Mesenchymal stem cell (in vitro differentiated cells and primary cell): Measurements from ENCODE around the gene CST8.

Experiments
- DNase-seq: peaks from one replicate; pipeline ENCODE4 v3.0.0-alpha.2; 2013
- H2AFZ ChIP-seq: one replicate; pipeline ENCODE4 v1.6.1; 2013; ENCODE audit warnings: low read depth, mild to moderate bottlenecking, control low read depth, inconsistent platforms, low read length, moderate library complexity
- H2AK5ac ChIP-seq: 2 replicates; pipeline ENCODE4 v1.6.1; 2013; ENCODE audit warnings: low read length, moderate library complexity, mild to moderate bottlenecking, inconsistent platforms; ENCODE audit not compliant: severe bottlenecking
- H2BK120ac ChIP-seq: one replicate; pipeline ENCODE4 v1.6.1; 2013; ENCODE audit warnings: low read depth, mild to moderate bottlenecking, inconsistent platforms, low read length, moderate library complexity
- H2BK12ac ChIP-seq, 2 experiments: one replicate each; pipeline ENCODE4 v1.6.1; 2013; ENCODE audit warnings: inconsistent platforms in 2 of 2, low read length in 2 of 2, mild to moderate bottlenecking in 2 of 2, moderate library complexity in 2 of 2, control low read depth in 1 of 2
- H2BK15ac ChIP-seq: one replicate; pipeline ENCODE4 v1.6.1; 2013; ENCODE audit warnings: mild to moderate bottlenecking, low read depth, inconsistent platforms; ENCODE audit not compliant: poor library complexity, severe bottlenecking
- H2BK5ac ChIP-seq: 2 replicates; pipeline ENCODE4 v1.6.1; 2013; ENCODE audit warnings: low read depth, mild to moderate bottlenecking, low read length, control low read depth, inconsistent platforms; ENCODE audit not compliant: poor library complexity, severe bottlenecking
- H3K14ac ChIP-seq, 2 experiments: one replicate each; pipeline ENCODE4 v1.6.1; 2013; ENCODE audit warnings: inconsistent platforms in 2 of 2, low read length in 2 of 2, control low read depth in 1 of 2, mild to moderate bottlenecking in 1 of 2, moderate library complexity in 1 of 2
- H3K18ac ChIP-seq, 2 experiments: one replicate each; pipeline ENCODE4 v1.6.1; 2013; ENCODE audit warnings: inconsistent platforms in 2 of 2, low read length in 2 of 2, control low read depth in 1 of 2, low read depth in 1 of 2, mild to moderate bottlenecking in 1 of 2
- H3K23ac ChIP-seq, 2 experiments: one replicate each; pipeline ENCODE4 v1.6.1; 2013; ENCODE audit warnings: inconsistent platforms in 2 of 2, low read length in 2 of 2, mild to moderate bottlenecking in 2 of 2, moderate library complexity in 2 of 2, control low read depth in 1 of 2
- H3K27ac ChIP-seq: 2 replicates; pipeline ENCODE4 v1.5.1; 2013; ENCODE audit warnings: mild to moderate bottlenecking, moderate library complexity, low read length, control low read depth, inconsistent platforms; ENCODE audit not compliant: poor library complexity, severe bottlenecking
- H3K27me3 ChIP-seq, 2 experiments: 2 replicates each; pipeline versions ENCODE4 v1.6.1 to v1.7.0; 2013; ENCODE audit warnings: low read length in 2 of 2, mild to moderate bottlenecking in 2 of 2, moderate library complexity in 2 of 2, control low read depth in 1 of 2, inconsistent platforms in 1 of 2; ENCODE audit not compliant: control insufficient read depth in 1 of 2, insufficient read depth in 1 of 2
- H3K36me3 ChIP-seq, 2 experiments: 2 replicates each; pipeline versions ENCODE4 v1.6.1 to v1.7.0; 2013; ENCODE audit warnings: low read length in 2 of 2, control low read depth in 1 of 2, inconsistent platforms in 1 of 2, low read depth in 1 of 2, mild to moderate bottlenecking in 1 of 2; ENCODE audit not compliant: insufficient read depth in 2 of 2, control insufficient read depth in 1 of 2
- H3K4ac ChIP-seq, 2 experiments: one replicate each; pipeline ENCODE4 v1.6.1; 2013; ENCODE audit warnings: inconsistent platforms in 2 of 2, low read length in 2 of 2, mild to moderate bottlenecking in 2 of 2, moderate library complexity in 2 of 2, control low read depth in 1 of 2, low read depth in 1 of 2
- H3K4me1 ChIP-seq: 2 replicates; pipeline ENCODE4 v1.6.1; 2013; ENCODE audit warnings: low read depth, low read length, control low read depth; ENCODE audit not compliant: control insufficient read depth, insufficient read depth
- H3K4me2 ChIP-seq: 2 replicates; pipeline ENCODE4 v1.6.1; 2013; ENCODE audit warnings: low read length, mild to moderate bottlenecking, inconsistent platforms; ENCODE audit not compliant: poor library complexity, severe bottlenecking
- H3K4me3 ChIP-seq, 2 experiments: 2 replicates each; pipeline versions ENCODE4 v1.5.1 to v1.7.0; 2013; ENCODE audit warnings: low read length in 2 of 2, mild to moderate bottlenecking in 2 of 2, control low read depth in 1 of 2, low read depth in 1 of 2; ENCODE audit not compliant: insufficient read depth in 1 of 2
- H3K79me1 ChIP-seq: replicated peaks from 2 replicates; pipeline ENCODE4 v1.6.1; 2013; ENCODE audit warnings: mild to moderate bottlenecking, control low read depth, low read length, inconsistent platforms; ENCODE audit not compliant: poor library complexity, severe bottlenecking
- H3K9ac ChIP-seq: 2 replicates; pipeline ENCODE4 v1.7.0; 2013; ENCODE audit warnings: mild to moderate bottlenecking, low read length, moderate library complexity
- H3K9me3 ChIP-seq: 2 replicates; pipeline ENCODE4 v1.7.0; 2013; ENCODE audit warnings: mild to moderate bottlenecking, low read length; ENCODE audit not compliant: control insufficient read depth
- H4K8ac ChIP-seq: one replicate; pipeline ENCODE4 v1.6.1; 2013; ENCODE audit warnings: inconsistent platforms, mild to moderate bottlenecking, low read length, moderate library complexity
- H4K91ac ChIP-seq: one replicate; pipeline ENCODE4 v1.6.1; 2013; ENCODE audit warnings: mild to moderate bottlenecking, low read length, inconsistent platforms
- whole genome bisulfite sequencing: methylation state at CpG from one replicate; pipeline ENCODE4 v1.1.7; 2013; ENCODE audit warnings: mixed read lengths; 5-methylcytosine and 5-hydroxymethylcytosine counted together

The CST8 gene

GRCh38 chr20:23450877-23451276 lies 40.0 kb upstream of the CST8 start:
- Histone ChIP-seq H2BK12ac (no peak overlapping the region), H3K18ac (no peak overlapping the region), H3K27me3 (peaks cover 7 to 35% of the 10 kb centered on the region in 2 experiments), H2AK5ac (no peak overlapping the region), H3K27ac (no peak overlapping the region), H3K4me3 (no peak overlapping the region), H3K23ac (no peak overlapping the region), H3K9me3 (peaks cover 6% of the 10 kb centered on the region), H3K9ac (no peak overlapping the region), H2BK15ac (no peak overlapping the region), H3K4me1 (peaks cover 3% of the 10 kb centered on the region), H3K4me2 (no peak overlapping the region), H4K91ac (no peak overlapping the region), H3K4ac (no peak overlapping the region), H4K8ac (no peak overlapping the region), H2BK5ac (no peak overlapping the region), H3K14ac (no peak overlapping the region), H2BK120ac (no peak overlapping the region), H3K36me3 (no peaks in the 10 kb centered on the region), H3K79me1 (no peaks in the 10 kb centered on the region), H2AFZ (no peak overlapping the region)
- WGBS: 78% methylated on average over 1 of the region's 1 CpG
- DNase-seq: no peak

- H4K91ac ChIP-seq: no peak overlapping the region
- no peak overlapping the region for H2BK120ac ChIP-seq
- WGBS: 66% methylated on average over 11 of the region's 11 CpGs
- no peak overlapping the region for H3K4me2 ChIP-seq
- no peak overlapping the region for H3K18ac ChIP-seq
- peaks cover 2% of the 10 kb centered on the region for H3K4me1 ChIP-seq
- no peak overlapping the region for H4K8ac ChIP-seq
- H3K79me1 ChIP-seq: no peaks in the 10 kb centered on the region
- H3K4ac ChIP-seq: no peak overlapping the region
- H3K9ac ChIP-seq: no peak overlapping the region
- no peak overlapping the region for H3K23ac ChIP-seq
- no peak overlapping the region for H2BK5ac ChIP-seq
- no peak overlapping the region for H2BK15ac ChIP-seq
- H3K4me3 ChIP-seq: no peak overlapping the region
- H3K36me3 ChIP-seq: no peaks in the 10 kb centered on the region
- H3K27me3 ChIP-seq: peaks cover 7 to 39% of the 10 kb centered on the region in 2 experiments
- H3K27ac ChIP-seq: no peak overlapping the region
- peaks cover 6% of the 10 kb centered on the region for H3K9me3 ChIP-seq
- DNase-seq: peak; percentile 37
- H2AK5ac ChIP-seq: no peak overlapping the region
- no peak overlapping the region for H2AFZ ChIP-seq
- no peak overlapping the region for H3K14ac ChIP-seq
- H2BK12ac ChIP-seq: no peak overlapping the region
Observed at GRCh38 chr20:23451956-23452487, 38.9 kb upstream of the CST8 start.

- Histone ChIP-seq H3K79me1 (no peaks in the 10 kb centered on the region), H2BK15ac (peak within 1 kb of the TSS; percentile 26), H2BK5ac (no peak within 1 kb of the TSS), H3K4ac (no peak within 1 kb of the TSS), H4K91ac (no peak within 1 kb of the TSS), H3K36me3 (no peaks in the 10 kb centered on the region), H3K9ac (no peak within 1 kb of the TSS), H3K14ac (peak within 1 kb of the TSS in 1 of 2 experiments; percentile 51), H2AK5ac (no peak within 1 kb of the TSS), H3K4me3 (no peak within 1 kb of the TSS), H3K4me2 (no peak within 1 kb of the TSS), H4K8ac (no peak within 1 kb of the TSS), H3K27ac (no peak within 1 kb of the TSS), H2BK120ac (no peak within 1 kb of the TSS), H3K4me1 (peaks cover 2% of the 10 kb centered on the region), H3K23ac (no peak within 1 kb of the TSS), H3K9me3 (peaks cover 6% of the 10 kb centered on the region), H2BK12ac (no peak within 1 kb of the TSS), H3K27me3 (peaks cover 7 to 42% of the 10 kb centered on the region in 2 experiments), H2AFZ (no peak within 1 kb of the TSS), H3K18ac (no peak within 1 kb of the TSS)
- WGBS: 73% methylated on average over 4 of the region's 4 CpGs
- DNase-seq: no peak
Observed at GRCh38 chr20:23452776-23453175, 38.1 kb upstream of the CST8 start, which contains the start of gene CST11. Gene CST11 (minus strand): TSS chr20:23452876. CDS start chr20:23452811, 65 bp downstream.

- no peak overlapping the region for H3K4me3 ChIP-seq
- no peaks in the 10 kb centered on the region for H3K79me1 ChIP-seq
- no peak overlapping the region for H2BK120ac ChIP-seq
- peaks cover 2% of the 10 kb centered on the region for H3K4me1 ChIP-seq
- no peaks in the 10 kb centered on the region for H3K36me3 ChIP-seq
- no peak overlapping the region for H3K18ac ChIP-seq
- peaks cover 6% of the 10 kb centered on the region for H3K9me3 ChIP-seq
- H4K8ac ChIP-seq: no peak overlapping the region
- no peak overlapping the region for H3K4me2 ChIP-seq
- no peak overlapping the region for H2AFZ ChIP-seq
- no peak overlapping the region for H2BK5ac ChIP-seq
- H3K4ac ChIP-seq: no peak overlapping the region
- H3K23ac ChIP-seq: no peak overlapping the region
- no peak overlapping the region for H3K27ac ChIP-seq
- H2BK15ac ChIP-seq: peak overlapping the region; percentile 26
- no peak overlapping the region for H3K9ac ChIP-seq
- no peak overlapping the region for H2AK5ac ChIP-seq
- peak overlapping the region in 1 of 2 experiments; percentile 51 for H3K14ac ChIP-seq
- WGBS: 97% methylated on average over 15 of the region's 15 CpGs
- no peak overlapping the region for H2BK12ac ChIP-seq
- H4K91ac ChIP-seq: no peak overlapping the region
- H3K27me3 ChIP-seq: peaks cover 8 to 49% of the 10 kb centered on the region in 2 experiments
- DNase-seq: no peak
Observed at GRCh38 chr20:23453549-23454543, 37.1 kb upstream of the CST8 start.
